ENCODE measurements around the gene GRM1.

GRM1 gene

GRCh38 chr6:146153040-146153758, 124.3 kb downstream of the GRM1 start:
- H3K9me2 ChIP-seq (replicated peaks; ENCODE audit: control insufficient read depth, low read length): no peaks in the 10 kb centered on the region
- H3K4me2 ChIP-seq (ENCODE audit: low read length): no peak overlapping the region
- TF ChIP-seq EZH2phosphoT487 (IDR thresholded peaks at IDR 0.05; ENCODE audit: borderline replicate concordance, low read length): no peak
- no peak for TF ChIP-seq CTCF (IDR thresholded peaks at IDR 0.05; ENCODE audit: low read depth, low read length, poor library complexity, severe bottlenecking)
- no peaks in the 10 kb centered on the region for H3K4me1 ChIP-seq (ENCODE audit: control insufficient read depth, low read length)
- H3K4me3 ChIP-seq (ENCODE audit: low read length): no peak overlapping the region
- H3K27ac ChIP-seq (ENCODE audit: low read depth, low read length): no peak overlapping the region
- H3K36me3 ChIP-seq (ENCODE audit: control insufficient read depth, low read length): no peaks in the 10 kb centered on the region
- peaks cover 2% of the 10 kb centered on the region; the same call in 1 of the 2 replicates for H3K27me3 ChIP-seq (ENCODE audit: control insufficient read depth, low read length)
- H3F3A ChIP-seq (ENCODE audit: control insufficient read depth, insufficient read depth): no peaks in the 10 kb centered on the region
- no peaks in the 10 kb centered on the region for H3K79me2 ChIP-seq (ENCODE audit: control insufficient read depth, low read length)
- no peaks in the 10 kb centered on the region for H4K20me1 ChIP-seq (ENCODE audit: control insufficient read depth, insufficient read depth, low read depth, low read length)
- no peaks in the 10 kb centered on the region for H3K9me3 ChIP-seq (ENCODE audit: control insufficient read depth, insufficient read depth, low read length)

- Histone ChIP-seq H3K27me3 (ENCODE audit: control insufficient read depth, low read length) (peaks cover 2% of the 10 kb centered on the region; the same call in 1 of the 2 replicates), H3K9me2 (replicated peaks; ENCODE audit: control insufficient read depth, low read length) (no peaks in the 10 kb centered on the region), H3K36me3 (ENCODE audit: control insufficient read depth, low read length) (no peaks in the 10 kb centered on the region), H3K9me3 (ENCODE audit: control insufficient read depth, insufficient read depth, low read length) (no peaks in the 10 kb centered on the region), H3K27ac (ENCODE audit: low read depth, low read length) (no peak overlapping the region), H3F3A (ENCODE audit: control insufficient read depth, insufficient read depth) (no peaks in the 10 kb centered on the region), H3K4me3 (ENCODE audit: low read length) (no peak overlapping the region), H3K4me1 (ENCODE audit: control insufficient read depth, low read length) (no peaks in the 10 kb centered on the region), H3K79me2 (ENCODE audit: control insufficient read depth, low read length) (no peaks in the 10 kb centered on the region), H4K20me1 (ENCODE audit: control insufficient read depth, insufficient read depth, low read depth, low read length) (no peaks in the 10 kb centered on the region), H3K4me2 (ENCODE audit: low read length) (no peak overlapping the region)
- TF ChIP-seq CTCF (IDR thresholded peaks at IDR 0.05; ENCODE audit: low read depth, low read length, poor library complexity, severe bottlenecking) (no peak), EZH2phosphoT487 (IDR thresholded peaks at IDR 0.05; ENCODE audit: borderline replicate concordance, low read length) (no peak)
Observed at GRCh38 chr6:146154197-146154596, 125.3 kb downstream of the GRM1 start.

- Histone ChIP-seq H3K27ac (ENCODE audit: low read depth, low read length) (no peak overlapping the region), H3K79me2 (ENCODE audit: control insufficient read depth, low read length) (no peaks in the 10 kb centered on the region), H3K4me1 (ENCODE audit: control insufficient read depth, low read length) (no peaks in the 10 kb centered on the region), H3F3A (ENCODE audit: control insufficient read depth, insufficient read depth) (no peaks in the 10 kb centered on the region), H3K27me3 (ENCODE audit: control insufficient read depth, low read length) (no peaks in the 10 kb centered on the region), H3K9me3 (ENCODE audit: control insufficient read depth, insufficient read depth, low read length) (no peaks in the 10 kb centered on the region), H3K4me3 (ENCODE audit: low read length) (no peak overlapping the region), H3K4me2 (ENCODE audit: low read length) (no peak overlapping the region), H3K9me2 (replicated peaks; ENCODE audit: control insufficient read depth, low read length) (no peaks in the 10 kb centered on the region), H3K36me3 (ENCODE audit: control insufficient read depth, low read length) (no peaks in the 10 kb centered on the region), H4K20me1 (ENCODE audit: control insufficient read depth, insufficient read depth, low read depth, low read length) (no peaks in the 10 kb centered on the region)
- TF ChIP-seq EZH2phosphoT487 (IDR thresholded peaks at IDR 0.05; ENCODE audit: borderline replicate concordance, low read length) (no peak), CTCF (IDR thresholded peaks at IDR 0.05; ENCODE audit: low read depth, low read length, poor library complexity, severe bottlenecking) (no peak)
Observed at GRCh38 chr6:146161664-146162063, 132.8 kb downstream of the GRM1 start.

Measured in DOHH2 (cell line).